Brain microvascular endothelial cell (primary cell): ENCODE results near the gene UBE3B.

Experiments used
- DNase-seq: peaks from one replicate; pipeline ENCODE4 v3.0.0-alpha.2; 2020
- H3K27ac ChIP-seq: fragments of 250-450 bp; sonication (Bioruptor Pico); 2 replicates; pipeline ENCODE4 v1.5.1; 2020; ENCODE audit warnings: mild to moderate bottlenecking, moderate library complexity
- H3K27me3 ChIP-seq: fragments of 250-450 bp; sonication (Bioruptor Pico); replicated peaks from 2 replicates; pipeline ENCODE4 v1.5.1; 2020; ENCODE audit warnings: mild to moderate bottlenecking
- H3K36me3 ChIP-seq: fragments of 250-450 bp; sonication (Bioruptor Pico); replicated peaks from 2 replicates; pipeline ENCODE4 v1.5.1; 2020; ENCODE audit warnings: mild to moderate bottlenecking
- H3K4me3 ChIP-seq: 2 replicates; pipeline ENCODE4 v1.5.1; 2011; ENCODE audit warnings: low read depth, mild to moderate bottlenecking, control low read depth, low read length, moderate library complexity
- CTCF ChIP-seq: IDR thresholded peaks from 2 replicates; pipeline ENCODE4 v1.5.1; 2011; ENCODE audit warnings: low read depth, mild to moderate bottlenecking, moderate library complexity, low read length, control low read depth, inconsistent platforms; ENCODE audit errors: missing control alignments
- in situ Hi-C: cut with HindIII; loops from 2 replicates; pipeline ENCODE4 v1.10.0; 2017; ENCODE audit warnings: low sequenced_read_pairs, low pct_ligation_motif_present

The UBE3B gene

GRCh38 chr12:109577311-109577710 lies 99.9 kb downstream of the UBE3B start:
- DNase-seq = no peak
- peaks cover 44% of the 10 kb centered on the region for H3K36me3 ChIP-seq
- TF ChIP-seq CTCF = no peak
- no peak overlapping the region for H3K4me3 ChIP-seq
- in situ Hi-C loops = no loop called here
- no peak overlapping the region for H3K27ac ChIP-seq
- H3K27me3 ChIP-seq = no peaks in the 10 kb centered on the region

- H3K27ac ChIP-seq = no peak overlapping the region
- peaks cover 44% of the 10 kb centered on the region for H3K36me3 ChIP-seq
- no peak overlapping the region for H3K4me3 ChIP-seq
- no peak for TF ChIP-seq CTCF
- in situ Hi-C loops = no loop called here
- no peaks in the 10 kb centered on the region for H3K27me3 ChIP-seq
- DNase-seq = no peak
Observed at GRCh38 chr12:109578330-109578927, 101.0 kb downstream of the UBE3B start.

- in situ Hi-C loops = no loop called here
- DNase-seq = no peak
- Histone ChIP-seq H3K27me3 (no peaks in the 10 kb centered on the region), H3K27ac (no peak overlapping the region), H3K36me3 (peaks cover 44% of the 10 kb centered on the region), H3K4me3 (no peak overlapping the region)
- no peak for TF ChIP-seq CTCF
Observed at GRCh38 chr12:109579639-109580038, 102.2 kb downstream of the UBE3B start.

DNA sequence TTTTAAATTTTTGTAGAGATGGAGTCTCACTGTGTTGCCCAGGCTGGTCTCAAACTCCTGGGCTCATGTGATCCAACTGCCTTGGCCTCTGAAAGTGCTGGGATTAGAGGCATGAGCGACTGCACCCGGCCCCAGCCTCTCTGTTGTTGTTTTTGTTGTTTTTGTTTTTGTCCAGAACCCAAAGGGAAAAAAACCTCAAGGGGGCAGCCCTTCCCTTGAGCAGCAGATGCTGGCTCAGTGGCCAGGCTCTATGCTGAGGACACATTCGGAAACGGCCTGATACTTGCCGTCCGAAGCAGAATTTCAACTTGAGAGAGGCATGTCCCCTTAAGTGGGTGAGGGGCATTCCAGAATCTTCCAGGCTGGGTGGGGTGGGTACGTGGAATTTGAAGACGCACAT lies 102.8 kb downstream of the UBE3B start:
- in situ Hi-C loops = no loop called here
- H3K27me3 ChIP-seq = no peaks in the 10 kb centered on the region
- DNase-seq = no peak
- TF ChIP-seq CTCF = no peak
- H3K4me3 ChIP-seq = no peak overlapping the region
- H3K36me3 ChIP-seq = peaks cover 44% of the 10 kb centered on the region
- H3K27ac ChIP-seq = no peak overlapping the region

GRCh38 chr12:109580684-109581333 lies 103.4 kb downstream of the UBE3B start:
- Histone ChIP-seq H3K4me3 (no peak overlapping the region), H3K27me3 (no peaks in the 10 kb centered on the region), H3K27ac (no peak overlapping the region), H3K36me3 (peaks cover 41% of the 10 kb centered on the region)
- TF ChIP-seq CTCF = no peak
- DNase-seq = no peak
- in situ Hi-C loops = no loop called here

- H3K4me3 ChIP-seq = no peak overlapping the region
- H3K36me3 ChIP-seq = peaks cover 38% of the 10 kb centered on the region
- no peak for TF ChIP-seq CTCF
- in situ Hi-C loops = no loop called here
- H3K27ac ChIP-seq = no peak overlapping the region
- no peaks in the 10 kb centered on the region for H3K27me3 ChIP-seq
- DNase-seq = no peak
Observed at GRCh38 chr12:109581334-109581691, 103.9 kb downstream of the UBE3B start.
